Transverse colon (tissue), 4 donors: Measurements from ENCODE around the gene RER1.

Experiments
- CTCF ChIP-seq, 5 experiments: fragments of 200-600 bp in 3 of 5; fragments of 450-650 bp in 2 of 5; sonication (generic) in 3 of 5; IDR thresholded peaks; 1 replicate in 2 of 5; 2 replicates in 3 of 5; pipeline ENCODE4 v1.5.1; 2016 to 2017; ENCODE audit warnings: antibody characterized with exemption in 5 of 5, inconsistent platforms in 3 of 5, mild to moderate bottlenecking in 2 of 5, moderate library complexity in 1 of 5
- EP300 ChIP-seq: sonication (generic); formaldehyde crosslinking; IDR thresholded peaks from one replicate; pipeline ENCODE4 v1.6.1; 2017; ENCODE audit warnings: antibody characterized with exemption, low read depth
- POLR2AphosphoS5 ChIP-seq, 3 donors: sonication (generic); formaldehyde crosslinking; IDR thresholded peaks; one replicate each; pipeline ENCODE4 v1.6.1; 2016; ENCODE audit warnings: antibody characterized with exemption in 3 of 3

- TF ChIP-seq POLR2AphosphoS5 (IDR thresholded peaks at IDR 0.05) = no peak
- TF ChIP-seq CTCF (IDR thresholded peaks at IDR 0.05) = no peak
- TF ChIP-seq EP300 = no peak
These were observed 4.7 kb upstream of the RER1 start for GRCh38 chr1:2386636-2387611.
